Tibial artery (tissue), 4 donors: ENCODE results near the gene VEGFD.

Experiments
- DNase-seq, 2 donors: peaks; one replicate each; pipeline ENCODE4 v3.0.0-alpha.2; 2019
- H3K27ac ChIP-seq, 2 donors: fragments of 200-600 bp; sonication (generic) in 1 of 2; 1 replicate in 1 of 2; 2 replicates in 1 of 2; pipeline ENCODE4 v1.5.1; 2018 to 2019; ENCODE audit warnings: mild to moderate bottlenecking in 1 of 2
- H3K27me3 ChIP-seq, 2 donors: fragments of 200-600 bp; sonication (generic) in 1 of 2; one replicate each; pipeline versions ENCODE4 v1.5.1 to v1.6.0; 2016 to 2019
- H3K36me3 ChIP-seq, 3 donors: fragments of 200-600 bp; sonication (generic) in 2 of 3; one replicate each; pipeline ENCODE4 v1.5.1; 2016 to 2019; ENCODE audit warnings: mild to moderate bottlenecking in 2 of 3
- H3K4me1 ChIP-seq, 4 donors: fragments of 200-600 bp; sonication (generic) in 2 of 4; 1 replicate in 3 of 4; 2 replicates in 1 of 4; pipeline ENCODE4 v1.5.1; 2016 to 2019
- H3K4me3 ChIP-seq, 2 donors: fragments of 200-600 bp; sonication (generic) in 1 of 2; 1 replicate in 1 of 2; 2 replicates in 1 of 2; pipeline ENCODE4 v1.5.1; 2018 to 2019; ENCODE audit warnings: mild to moderate bottlenecking in 2 of 2
- H3K9me3 ChIP-seq, 3 donors: fragments of 200-600 bp; sonication (generic) in 1 of 3; one replicate each; pipeline ENCODE4 v1.5.1; 2016 to 2019
- CTCF ChIP-seq, 2 experiments: fragments of 200-600 bp in 1 of 2; fragments of 450-650 bp in 1 of 2; IDR thresholded peaks; one replicate each; pipeline ENCODE4 v1.5.1; 2017 to 2019; ENCODE audit warnings: antibody characterized with exemption in 2 of 2, mild to moderate bottlenecking in 1 of 2, moderate library complexity in 1 of 2
- intact Hi-C: fragments of 100-400 bp; cut with DNase I; formaldehyde crosslinking; loops from one replicate; pipeline ENCODE4 v1.15.0; 2023; ENCODE audit warnings: low total_unique reads

Gene VEGFD

DNA sequence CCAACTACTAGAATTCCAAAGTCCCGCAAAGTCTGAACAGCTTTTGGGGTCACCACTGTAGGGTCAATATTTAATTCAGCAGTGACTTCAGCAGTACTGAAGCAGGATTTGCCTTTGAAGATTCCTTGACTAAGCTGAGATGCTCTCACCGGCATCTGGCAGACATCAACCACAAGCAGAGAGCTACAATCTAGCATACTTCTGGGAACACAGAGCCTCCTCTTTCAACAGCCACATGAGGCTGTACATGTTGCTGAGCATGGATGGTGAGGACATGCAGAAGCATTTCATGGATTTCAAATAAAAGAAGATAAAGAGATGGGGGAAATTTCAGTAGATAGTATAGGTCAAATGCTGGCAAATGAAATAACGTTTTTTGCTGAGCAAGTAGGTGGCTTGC lies 62.1 kb downstream of the VEGFD start:
- intact Hi-C loops, result no loop called here
- TF ChIP-seq CTCF (IDR thresholded peaks at IDR 0.05), result no peak
- no peaks in the 10 kb centered on the region for H3K27me3 ChIP-seq
- no peaks in the 10 kb centered on the region for H3K9me3 ChIP-seq
- H3K4me1 ChIP-seq, result no peaks in the 10 kb centered on the region
- peaks cover 0 to 27% (median 7%) of the 10 kb centered on the region in 3 donors for H3K36me3 ChIP-seq
- no peak overlapping the region for H3K4me3 ChIP-seq
- no peak for DNase-seq
- no peak overlapping the region for H3K27ac ChIP-seq

DNA sequence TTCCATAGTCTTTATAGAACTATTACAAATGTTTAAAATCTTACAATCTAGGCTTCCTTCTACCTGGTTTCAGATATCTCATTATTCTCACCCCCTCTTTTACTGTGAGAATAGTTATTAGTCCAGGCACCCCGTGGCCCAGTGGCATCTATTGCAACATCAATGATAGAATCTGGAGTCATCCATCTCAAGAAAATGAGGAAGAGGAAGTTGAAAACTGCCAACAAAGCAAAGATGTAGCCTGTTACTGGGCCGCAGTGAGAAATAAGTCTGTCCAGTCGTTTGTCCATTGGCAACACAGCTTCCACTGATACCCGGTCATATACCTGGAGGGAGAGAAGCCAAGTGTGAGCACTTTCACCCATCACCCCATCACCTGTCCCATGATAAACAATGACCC lies 62.8 kb downstream of the VEGFD start:
- Histone ChIP-seq H3K27me3 (no peaks in the 10 kb centered on the region), H3K27ac (no peak overlapping the region)
- intact Hi-C loops, result no loop called here

DNA sequence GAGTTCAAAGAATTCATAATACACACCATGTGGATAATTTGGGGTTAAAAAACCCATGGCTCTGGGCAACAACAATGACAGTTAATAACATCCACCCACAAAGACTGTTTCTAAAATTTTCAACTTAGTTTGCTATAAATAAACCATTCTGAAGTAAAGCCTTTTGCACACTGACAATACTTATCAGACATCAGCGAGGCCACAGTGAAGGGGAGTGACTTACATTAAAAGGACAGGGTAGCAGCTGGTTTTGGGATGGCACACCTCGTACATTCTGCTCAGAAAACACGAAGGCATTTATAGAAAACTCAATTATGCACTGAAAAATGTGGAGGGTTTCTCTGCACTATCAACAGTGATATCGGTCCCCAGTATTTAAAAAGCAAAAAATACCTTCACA lies 63.9 kb downstream of the VEGFD start:
- H3K4me3 ChIP-seq, result no peak overlapping the region
- H3K9me3 ChIP-seq, result no peaks in the 10 kb centered on the region
- no peak for TF ChIP-seq CTCF (IDR thresholded peaks at IDR 0.05)
- H3K27ac ChIP-seq, result no peak overlapping the region
- no peak for DNase-seq
- H3K36me3 ChIP-seq, result peaks cover 0 to 27% (median 7%) of the 10 kb centered on the region in 3 donors
- no peaks in the 10 kb centered on the region for H3K27me3 ChIP-seq
- H3K4me1 ChIP-seq, result no peaks in the 10 kb centered on the region
- intact Hi-C loops, result no loop called here

More for the DNA sequence above, 62.8 kb downstream of the VEGFD start:
- Histone ChIP-seq H3K9me3 (no peaks in the 10 kb centered on the region), H3K4me1 (no peaks in the 10 kb centered on the region), H3K36me3 (peaks cover 0 to 27% (median 7%) of the 10 kb centered on the region in 3 donors), H3K4me3 (no peak overlapping the region)
- no peak for TF ChIP-seq CTCF (IDR thresholded peaks at IDR 0.05)
- peak in 1 of 2 donors; percentile 28 for DNase-seq

DNA sequence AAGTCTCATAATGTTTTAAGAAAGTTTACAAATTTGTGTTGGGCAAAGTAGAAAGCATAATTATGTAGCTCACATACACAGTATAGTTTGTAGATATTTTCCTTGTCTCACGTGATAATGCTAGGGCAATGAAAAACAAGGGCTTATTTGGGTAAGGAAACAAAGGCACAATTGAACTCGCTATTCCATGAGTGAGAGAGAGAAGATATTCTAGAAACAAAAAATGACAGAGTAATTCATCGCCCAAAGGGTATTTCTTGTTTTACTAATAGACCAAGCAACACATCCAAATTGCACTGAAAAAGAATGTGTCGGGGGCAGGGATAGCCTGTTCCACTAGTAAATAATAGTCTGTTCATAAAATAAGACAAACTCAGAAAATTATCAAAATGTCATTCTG lies 65.1 kb downstream of the VEGFD start:
- peaks cover 0 to 23% (median 0%) of the 10 kb centered on the region in 3 donors for H3K36me3 ChIP-seq
- H3K27me3 ChIP-seq, result no peaks in the 10 kb centered on the region
- TF ChIP-seq CTCF (IDR thresholded peaks at IDR 0.05), result no peak
- H3K27ac ChIP-seq, result no peak overlapping the region
- no peak overlapping the region for H3K4me3 ChIP-seq
- no peak for DNase-seq
- H3K4me1 ChIP-seq, result no peaks in the 10 kb centered on the region
- no peaks in the 10 kb centered on the region for H3K9me3 ChIP-seq
- intact Hi-C loops, result no loop called here

GRCh38 chrX:15315509-15315908 lies 68.7 kb downstream of the VEGFD start, which contains the start of gene ASB11:
Gene ASB11 (minus strand): TSS chrX:15315640. CDS start chrX:15315605, 35 bp downstream.
- H3K27ac ChIP-seq, result no peak within 1 kb of the TSS
- H3K27me3 ChIP-seq, result no peaks in the 10 kb centered on the region
- TF ChIP-seq CTCF (IDR thresholded peaks at IDR 0.05), result no peak
- H3K4me3 ChIP-seq, result no peak within 1 kb of the TSS
- DNase-seq, result no peak
- peaks cover 0 to under 1% (median 0%) of the 10 kb centered on the region in 3 donors for H3K36me3 ChIP-seq
- intact Hi-C loops, result no loop called here
- H3K4me1 ChIP-seq, result peaks cover 0 to 3% (median 0%) of the 10 kb centered on the region in 4 donors
- H3K9me3 ChIP-seq, result no peaks in the 10 kb centered on the region

DNA sequence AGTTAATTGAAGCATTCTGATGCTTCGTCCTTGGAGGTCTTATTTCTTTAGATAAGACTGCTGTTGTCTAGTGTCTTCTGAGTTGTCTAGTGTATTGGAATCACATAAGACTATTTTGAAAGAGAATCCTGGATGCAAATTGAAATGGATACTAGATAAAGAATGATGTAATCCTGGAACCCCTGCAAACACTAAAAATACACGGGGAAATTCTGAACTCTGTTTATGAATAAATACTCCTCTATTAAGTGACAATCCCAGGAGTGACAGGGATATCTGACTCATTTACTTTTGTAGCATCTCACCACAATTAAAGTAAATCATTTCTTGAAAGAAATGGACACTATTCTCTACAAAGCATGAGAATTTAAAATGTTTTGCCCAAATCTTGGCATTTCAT lies 69.7 kb downstream of the VEGFD start:
- TF ChIP-seq CTCF (IDR thresholded peaks at IDR 0.05), result no peak
- Histone ChIP-seq H3K27ac (no peak overlapping the region), H3K27me3 (no peaks in the 10 kb centered on the region), H3K4me3 (no peak overlapping the region), H3K4me1 (peaks cover 0 to 5% (median 0%) of the 10 kb centered on the region in 4 donors), H3K36me3 (no peaks in the 10 kb centered on the region), H3K9me3 (no peaks in the 10 kb centered on the region)
- no peak for DNase-seq
- intact Hi-C loops, result no loop called here
